ENCODE measurements around the gene USP49.
"Not testable (repeated sequence)": the region's sequence is repeated elsewhere in the genome, so short reads cannot be mapped to it uniquely, and the experiment has no call there.

The USP49 gene

GRCh38 chr6:41895300-41896233 lies at the start of gene USP49:
TSS of gene USP49 (minus strand) at chr6:41895375. CDS start at chr6:41806983, 88,392 bp downstream.
- DNase-seq = peak; percentile 89

- DNase-seq = no peak
Observed at GRCh38 chr6:41943456-41943855, 48.3 kb upstream of the USP49 start.

GRCh38 chr6:41942882-41943281 lies 47.7 kb upstream of the USP49 start:
- DNase-seq = not testable (repeated sequence)

- no peak for DNase-seq
Observed at GRCh38 chr6:41942067-41942851, 47.1 kb upstream of the USP49 start.

GRCh38 chr6:41941280-41942066 lies 46.3 kb upstream of the USP49 start, which contains the start of gene CCND3:
TSS of gene CCND3 (minus strand) at chr6:41941808. CDS start at chr6:41941649, 159 bp downstream.
- DNase-seq = peak; percentile 86

- peak; percentile 46 for DNase-seq
Observed at GRCh38 chr6:41940759-41941279, 45.6 kb upstream of the USP49 start.

GRCh38 chr6:41939848-41940758 lies 44.9 kb upstream of the USP49 start:
- peak; percentile 25 for DNase-seq

GRCh38 chr6:41939176-41939847 lies 44.1 kb upstream of the USP49 start:
- DNase-seq = peak; percentile 19

- no peak for DNase-seq
Observed at GRCh38 chr6:41938590-41939175, 43.5 kb upstream of the USP49 start.

GRCh38 chr6:41937861-41938574 lies 42.8 kb upstream of the USP49 start:
- peak; percentile 67 for DNase-seq

- DNase-seq = no peak
Observed at GRCh38 chr6:41937472-41937860, 42.3 kb upstream of the USP49 start.

GRCh38 chr6:41936073-41936837 lies 41.1 kb upstream of the USP49 start:
- DNase-seq = peak; percentile 88

GRCh38 chr6:41935685-41936072 lies 40.5 kb upstream of the USP49 start:
- no peak for DNase-seq

- DNase-seq = no peak
Observed at GRCh38 chr6:41935193-41935574, 40.0 kb upstream of the USP49 start.

- DNase-seq = no peak
Observed at GRCh38 chr6:41934278-41935192, 39.4 kb upstream of the USP49 start.

- no peak for DNase-seq
Observed at GRCh38 chr6:41932378-41932777, 37.2 kb upstream of the USP49 start.

- no peak for DNase-seq
Observed at GRCh38 chr6:41931792-41932191, 36.6 kb upstream of the USP49 start.

- DNase-seq = no peak
Observed at GRCh38 chr6:41929924-41930323, 34.7 kb upstream of the USP49 start.
